Measurements from ENCODE around the gene BORCS6. TPM values are rescaled to one million over a fixed set of nuclear protein-coding genes. Genes with fewer than 3 reads are reported as not detected.
A peak's percentile ranks its signal among the peaks of the same experiment; 100 is the strongest.

BORCS6 gene
- total and polyA plus RNA-seq, 9 of the 15 experiments (the other 6 are each of a cell fraction or from before 2014, with no cell fraction given): 0.01 to 7.4 (median 2.3) TPM

GRCh38 chr17:8186787-8187516, 3.0 kb downstream of the BORCS6 start (continued):
- TF ChIP-seq HDAC3 (IDR thresholded peaks at IDR 0.05; ENCODE audit: borderline replicate concordance, partially characterized antibody): peak; percentile 35
- no peak for TF ChIP-seq ATF3 (IDR thresholded peaks at IDR 0.05)
- TF ChIP-seq ATF3 (CRISPR knock-in tag; conservative IDR thresholded peaks at IDR 0.05): no peak; the same call in 1 of the 2 replicates
- TF ChIP-seq RAD21 (CRISPR knock-in tag; conservative IDR thresholded peaks at IDR 0.05 in 1 of 2, IDR thresholded peaks at IDR 0.05 in 1 of 2): peak in 1 of 2 experiments; percentile 22; a peak in 1 of 4 replicates
- peak; percentile 78 for TF ChIP-seq GABPB1 (CRISPR knock-in tag; IDR thresholded peaks at IDR 0.05)
- no peak for TF ChIP-seq NR0B1 (IDR thresholded peaks at IDR 0.05; ENCODE audit: partially characterized antibody)
- no peak for TF ChIP-seq GTF2A2 (tag; IDR thresholded peaks at IDR 0.05)
- TF ChIP-seq TAL1 (IDR thresholded peaks at IDR 0.05): no peak
- no peak for TF ChIP-seq NCOA4 (IDR thresholded peaks at IDR 0.05; ENCODE audit: partially characterized antibody)
- peak in 1 of 2 experiments; percentile 70; a peak in 1 of 4 replicates for TF ChIP-seq TEAD1 (CRISPR knock-in tag; IDR thresholded peaks at IDR 0.05)
- peak; percentile 54; the same call in 1 of the 2 replicates for TF ChIP-seq ELF1 (tag; IDR thresholded peaks at IDR 0.05)
- no peak for TF ChIP-seq JUND (IDR thresholded peaks at IDR 0.05; ENCODE audit: borderline replicate concordance, low read depth, low read length)
- TF ChIP-seq JUND (tag; IDR thresholded peaks at IDR 0.05; ENCODE audit: borderline replicate concordance, low read depth, low read length): peak; percentile 6; the same call in 1 of the 3 replicates
- no peak for TF ChIP-seq NR1H2 (CRISPR knock-in tag; IDR thresholded peaks at IDR 0.05)
- peak; percentile 34 for TF ChIP-seq ZSCAN29 (IDR thresholded peaks at IDR 0.05)
- no peak for TF ChIP-seq ZBED1 (IDR thresholded peaks at IDR 0.05)
- 0 out of 2 replicates have a peak, but pooled peaks have one; percentile 28 for TF ChIP-seq LEF1 (IDR thresholded peaks at IDR 0.05)
- TF ChIP-seq ZKSCAN1 (IDR thresholded peaks at IDR 0.05; ENCODE audit: low read depth, low read length): peak; percentile 24; the same call in 1 of the 2 replicates
- TF ChIP-seq VEZF1 (CRISPR knock-in tag; IDR thresholded peaks at IDR 0.05): no peak; the same call in 1 of the 2 replicates
- TF ChIP-seq JUN (IDR thresholded peaks at IDR 0.05; ENCODE audit: borderline replicate concordance, low read depth, low read length): 0 out of 2 replicates have a peak, but pooled peaks have one; percentile 34
- peak; percentile 92 for TF ChIP-seq JUN (CRISPR knock-in tag; IDR thresholded peaks at IDR 0.05; ENCODE audit: borderline replicate concordance)
- no peak for TF ChIP-seq PURB (CRISPR knock-in tag; IDR thresholded peaks at IDR 0.05; ENCODE audit: low read depth)
- TF ChIP-seq ID3 (CRISPR knock-in tag; IDR thresholded peaks at IDR 0.05): no peak
- TF ChIP-seq ID3 (tag; IDR thresholded peaks at IDR 0.05): peak; percentile 38; the same call in 1 of the 2 replicates
